Uterus (tissue), 4 donors: Measurements from ENCODE around the gene DPH1. TPM values are rescaled to one million over a fixed set of nuclear protein-coding genes. Genes with fewer than 3 reads are reported as not detected.

Experiments used
- DNase-seq, 2 donors: peaks; one replicate each; pipeline ENCODE4 v3.0.0-alpha.2; 2019 to 2020
- H3K27ac ChIP-seq, 2 donors: fragments of 200-600 bp; sonication (generic); 1 replicate in 1 of 2; 2 replicates in 1 of 2; pipeline ENCODE4 v1.5.1; 2016 to 2018
- H3K27me3 ChIP-seq, 2 donors: fragments of 200-600 bp; sonication (generic); one replicate each; pipeline ENCODE4 v1.5.1; 2018 to 2019; ENCODE audit warnings: control low read depth in 1 of 2
- H3K36me3 ChIP-seq, 2 donors: fragments of 200-600 bp; sonication (generic); one replicate each; pipeline ENCODE4 v1.5.1; 2019; ENCODE audit warnings: control low read depth in 1 of 2
- H3K4me1 ChIP-seq, 2 donors: fragments of 200-600 bp; sonication (generic); one replicate each; pipeline ENCODE4 v1.5.1; 2018 to 2019; ENCODE audit warnings: control low read depth in 1 of 2
- H3K4me3 ChIP-seq, 2 donors: fragments of 200-600 bp; sonication (generic); 1 replicate in 1 of 2; 2 replicates in 1 of 2; pipeline ENCODE4 v1.5.1; 2018 to 2019; ENCODE audit warnings: mild to moderate bottlenecking in 1 of 2
- H3K9me3 ChIP-seq, 2 donors: fragments of 200-600 bp; sonication (generic); one replicate each; pipeline ENCODE4 v1.5.1; 2019; ENCODE audit warnings: control low read depth in 1 of 2
- CTCF ChIP-seq, 4 experiments: fragments of 200-600 bp in 2 of 4; fragments of 450-650 bp in 2 of 4; sonication (generic) in 2 of 4; IDR thresholded peaks; one replicate each; pipeline ENCODE4 v1.5.1; 2016 to 2019; ENCODE audit warnings: antibody characterized with exemption in 4 of 4, mild to moderate bottlenecking in 2 of 4, moderate library complexity in 1 of 4
- POLR2A ChIP-seq, 2 donors: fragments of 450-650 bp; IDR thresholded peaks; one replicate each; pipeline ENCODE4 v1.6.1; 2016; ENCODE audit warnings: antibody characterized with exemption in 2 of 2, mild to moderate bottlenecking in 1 of 2, moderate library complexity in 1 of 2
- intact Hi-C: fragments of 100-400 bp; cut with DNase I; formaldehyde crosslinking; loops from one replicate; pipeline ENCODE4 v1.15.1; 2023; ENCODE audit warnings: low total_unique reads
- total RNA-seq, 4 donors: library from RNA; depleted of rRNA in 3 of 4; stranded (reverse); fragments of >200 nt in 3 of 4; gene quantifications; one replicate each; pipeline versions ENCODE4 v1.1.0 to v1.2.4, GENCODE V29; 2014 to 2023
- donor health status: DM: yes; HTN: yes; CAD: no.

Gene DPH1
- total RNA-seq, 4 donors from 2014 or later, result 26.8 to 121 (median 49.1) TPM

- no peak overlapping the region for H3K27ac ChIP-seq
- intact Hi-C loops, result no loop called here
- TF ChIP-seq POLR2A (IDR thresholded peaks at IDR 0.05) (no peak), CTCF (IDR thresholded peaks at IDR 0.05) (no peak)
Measured at GRCh38 chr17:2013994-2014317, 16.0 kb upstream of the DPH1 start.

GRCh38 chr17:2015314-2015713 lies 14.6 kb upstream of the DPH1 start:
- Histone ChIP-seq H3K27me3 (no peaks in the 10 kb centered on the region), H3K36me3 (no peaks in the 10 kb centered on the region), H3K4me1 (no peaks in the 10 kb centered on the region), H3K4me3 (no peak overlapping the region), H3K27ac (no peak overlapping the region), H3K9me3 (no peaks in the 10 kb centered on the region)
- TF ChIP-seq CTCF (IDR thresholded peaks at IDR 0.05) (no peak), POLR2A (IDR thresholded peaks at IDR 0.05) (no peak)
- intact Hi-C loops, result no loop called here
- no peak for DNase-seq

More at GRCh38 chr17:2013994-2014317, 16.0 kb upstream of the DPH1 start:
- Histone ChIP-seq H3K27me3 (no peaks in the 10 kb centered on the region), H3K4me3 (no peak overlapping the region), H3K36me3 (no peaks in the 10 kb centered on the region), H3K4me1 (no peaks in the 10 kb centered on the region), H3K9me3 (no peaks in the 10 kb centered on the region)
- no peak for DNase-seq

- Histone ChIP-seq H3K27me3 (no peaks in the 10 kb centered on the region), H3K27ac (no peak overlapping the region), H3K4me3 (no peak overlapping the region), H3K36me3 (no peaks in the 10 kb centered on the region), H3K4me1 (no peaks in the 10 kb centered on the region), H3K9me3 (no peaks in the 10 kb centered on the region)
- TF ChIP-seq CTCF (IDR thresholded peaks at IDR 0.05) (no peak), POLR2A (IDR thresholded peaks at IDR 0.05) (no peak)
- intact Hi-C loops, result no loop called here
- no peak for DNase-seq
Measured at GRCh38 chr17:2016494-2016893, 13.5 kb upstream of the DPH1 start.

- H3K9me3 ChIP-seq, result no peaks in the 10 kb centered on the region
- H3K4me3 ChIP-seq, result no peak overlapping the region
- no peaks in the 10 kb centered on the region for H3K36me3 ChIP-seq
- no peak for TF ChIP-seq POLR2A (IDR thresholded peaks at IDR 0.05)
- no peak for TF ChIP-seq CTCF (IDR thresholded peaks at IDR 0.05)
- intact Hi-C loops, result no loop called here
- no peaks in the 10 kb centered on the region for H3K4me1 ChIP-seq
- H3K27ac ChIP-seq, result no peak overlapping the region
- no peaks in the 10 kb centered on the region for H3K27me3 ChIP-seq
- no peak for DNase-seq
Measured at GRCh38 chr17:2017274-2017941, 12.5 kb upstream of the DPH1 start.

GRCh38 chr17:2018716-2019510 lies 11.0 kb upstream of the DPH1 start:
- DNase-seq, result no peak
- H3K36me3 ChIP-seq, result no peaks in the 10 kb centered on the region
- H3K4me1 ChIP-seq, result peaks cover 0 to 4% of the 10 kb centered on the region in 2 donors
- no peak overlapping the region for H3K4me3 ChIP-seq
- no peaks in the 10 kb centered on the region for H3K27me3 ChIP-seq
- no peaks in the 10 kb centered on the region for H3K9me3 ChIP-seq
- TF ChIP-seq POLR2A (IDR thresholded peaks at IDR 0.05), result no peak
- no peak for TF ChIP-seq CTCF (IDR thresholded peaks at IDR 0.05)
- no peak overlapping the region for H3K27ac ChIP-seq
- intact Hi-C loops, result no loop called here
